Body of pancreas (tissue), 4 donors: ENCODE measurements around the gene RAN. TPM values are rescaled to one million over a fixed set of nuclear protein-coding genes. Genes with fewer than 3 reads are reported as not detected.
"Not testable (repeated sequence)": the region's sequence is repeated elsewhere in the genome, so short reads cannot be mapped to it uniquely, and the experiment has no call there.

Experiments used
- ATAC-seq: fragments of 150-250 bp; one replicate; pipeline ENCODE4 v1.9.1; 2016
- DNase-seq, 4 donors: peaks; one replicate each; pipeline ENCODE4 v3.0.0-alpha.2; 2019
- H3K27ac ChIP-seq, 4 donors: fragments of 200-600 bp; sonication (generic); 1 replicate in 3 of 4; 2 replicates in 1 of 4; pipeline versions ENCODE4 v1.5.1 to v1.6.1; 2016 to 2019; ENCODE audit warnings: mild to moderate bottlenecking in 1 of 4, mixed read lengths in 1 of 4, moderate library complexity in 1 of 4
- H3K27me3 ChIP-seq, 2 donors: fragments of 200-600 bp; sonication (generic); one replicate each; pipeline ENCODE4 v1.6.0; 2016; ENCODE audit warnings: mild to moderate bottlenecking in 1 of 2
- H3K36me3 ChIP-seq, 2 donors: fragments of 200-600 bp; sonication (generic); replicated peaks in 1 of 2; 2 replicates each; pipeline ENCODE4 v1.5.1; 2016; ENCODE audit warnings: low read depth in 2 of 2; ENCODE audit not compliant: insufficient read depth in 1 of 2
- H3K4me1 ChIP-seq: fragments of 200-600 bp; sonication (generic); one replicate; pipeline ENCODE4 v1.6.0; 2016
- H3K4me3 ChIP-seq, 2 donors: fragments of 200-600 bp; sonication (generic); 1 replicate in 1 of 2; 2 replicates in 1 of 2; pipeline ENCODE4 v1.5.1; 2016 to 2019
- H3K9me3 ChIP-seq, 3 donors: fragments of 200-600 bp; sonication (generic); 1 replicate in 2 of 3; 2 replicates in 1 of 3; pipeline ENCODE4 v1.5.1; 2016
- POLR2A ChIP-seq, 3 donors: fragments of 450-650 bp; IDR thresholded peaks; one replicate each; pipeline ENCODE4 v1.6.1; 2016; ENCODE audit warnings: antibody characterized with exemption in 3 of 3, mild to moderate bottlenecking in 2 of 3
- WGBS, 2 donors: methylation state at CpG; one replicate each; pipeline ENCODE4 v1.1.5; 2017; 5-methylcytosine and 5-hydroxymethylcytosine counted together
- intact Hi-C: fragments of 100-400 bp; cut with DNase I; formaldehyde crosslinking; loops from one replicate; pipeline ENCODE4 v1.15.1; 2023
- total RNA-seq, 2 donors: library from RNA; depleted of rRNA; stranded (reverse); fragments of >200 nt; gene quantifications; one replicate each; pipeline ENCODE4 v1.1.0, GENCODE V29; 2016
- TF ChIP-seq, protein P1 (sequence below), 7 experiments: fragments of 450-650 bp in 4 of 7; fragments of 200-600 bp in 3 of 7; sonication (generic) in 3 of 7; IDR thresholded peaks; one replicate each; pipeline ENCODE4 v1.5.1; 2016 to 2019; ENCODE audit warnings: antibody characterized with exemption in 7 of 7

Gene RAN
- total RNA-seq, 2 donors from 2014 or later, result 79.1 to 115 TPM

DNA sequence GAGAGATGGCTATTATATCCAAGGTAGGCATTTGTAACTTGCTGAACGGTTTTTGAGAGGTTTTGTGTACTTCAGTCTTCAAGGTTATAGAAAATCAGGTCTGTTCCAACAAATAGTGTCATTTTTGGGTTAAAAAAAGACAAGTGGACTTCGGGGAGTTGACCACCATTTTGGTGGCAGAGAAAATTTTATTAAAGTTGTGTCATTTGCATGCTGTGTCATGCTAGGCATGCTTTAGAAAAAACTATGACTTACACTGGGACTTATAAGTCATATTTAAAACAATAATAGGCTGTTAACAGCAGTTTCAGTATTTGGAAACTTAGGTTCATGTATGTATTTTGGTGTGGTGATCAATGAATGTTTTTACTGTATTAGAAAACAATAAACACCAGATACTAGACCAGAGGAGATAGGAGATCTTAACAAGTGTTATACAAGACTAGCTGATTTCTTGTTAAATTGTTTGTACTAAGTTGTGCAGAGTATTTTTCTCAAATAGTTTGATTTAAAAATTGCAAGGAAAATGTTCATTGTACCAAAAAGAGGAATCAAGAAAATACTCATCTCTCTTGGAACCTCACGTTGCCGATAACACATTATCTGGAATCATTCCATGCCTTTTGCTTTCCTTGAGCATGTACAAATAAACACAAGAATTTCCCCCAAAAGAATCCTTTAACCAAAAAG is 1.4 kb downstream of the RAN start:
- intact Hi-C loops, result loop anchor here (10.0 kb wide), 1 partner anchor 48 kb away; no protein-coding TSS in a partner anchor
- Histone ChIP-seq H3K27ac (no peak overlapping the region), H3K4me1 (peaks cover 27% of the 10 kb centered on the region), H3K27me3 (no peaks in the 10 kb centered on the region), H3K4me3 (no peak overlapping the region), H3K36me3 (peaks cover 4 to 12% of the 10 kb centered on the region in 2 donors), H3K9me3 (no peaks in the 10 kb centered on the region)
- ATAC-seq (no peak), DNase-seq (no peak)
- 53 to 68% methylated on average over 4 of the region's 4 CpGs for WGBS, 2 donors
- TF ChIP-seq POLR2A (IDR thresholded peaks at IDR 0.05), result no peak
- TF ChIP-seq, protein P1, sequence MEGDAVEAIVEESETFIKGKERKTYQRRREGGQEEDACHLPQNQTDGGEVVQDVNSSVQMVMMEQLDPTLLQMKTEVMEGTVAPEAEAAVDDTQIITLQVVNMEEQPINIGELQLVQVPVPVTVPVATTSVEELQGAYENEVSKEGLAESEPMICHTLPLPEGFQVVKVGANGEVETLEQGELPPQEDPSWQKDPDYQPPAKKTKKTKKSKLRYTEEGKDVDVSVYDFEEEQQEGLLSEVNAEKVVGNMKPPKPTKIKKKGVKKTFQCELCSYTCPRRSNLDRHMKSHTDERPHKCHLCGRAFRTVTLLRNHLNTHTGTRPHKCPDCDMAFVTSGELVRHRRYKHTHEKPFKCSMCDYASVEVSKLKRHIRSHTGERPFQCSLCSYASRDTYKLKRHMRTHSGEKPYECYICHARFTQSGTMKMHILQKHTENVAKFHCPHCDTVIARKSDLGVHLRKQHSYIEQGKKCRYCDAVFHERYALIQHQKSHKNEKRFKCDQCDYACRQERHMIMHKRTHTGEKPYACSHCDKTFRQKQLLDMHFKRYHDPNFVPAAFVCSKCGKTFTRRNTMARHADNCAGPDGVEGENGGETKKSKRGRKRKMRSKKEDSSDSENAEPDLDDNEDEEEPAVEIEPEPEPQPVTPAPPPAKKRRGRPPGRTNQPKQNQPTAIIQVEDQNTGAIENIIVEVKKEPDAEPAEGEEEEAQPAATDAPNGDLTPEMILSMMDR (IDR thresholded peaks at IDR 0.05), result no peak

DNA sequence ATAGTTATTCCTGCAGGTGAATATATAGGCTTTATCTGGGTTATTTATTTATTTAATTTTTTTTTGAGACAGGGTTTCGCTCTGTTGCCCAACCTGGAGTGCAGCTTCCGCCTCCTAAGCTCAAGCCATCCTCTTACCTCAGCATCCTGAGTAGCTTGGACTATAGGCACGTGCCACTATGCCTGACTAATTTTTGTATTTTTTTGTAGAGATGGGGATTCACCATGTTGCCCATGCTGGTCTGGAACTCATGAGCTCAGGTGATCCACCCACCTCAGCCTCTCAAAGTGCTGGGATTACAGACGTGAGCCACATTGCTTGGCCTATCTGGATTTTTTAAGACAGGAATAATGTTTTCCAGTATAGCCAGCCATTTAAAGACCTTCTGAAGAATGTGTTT is 2.0 kb downstream of the RAN start:
- no peak overlapping the region for H3K4me3 ChIP-seq
- no peaks in the 10 kb centered on the region for H3K9me3 ChIP-seq
- WGBS, 2 donors, result 86 to 94% methylated on average over 4 of the region's 4 CpGs
- no peaks in the 10 kb centered on the region for H3K27me3 ChIP-seq
- no peak overlapping the region for H3K27ac ChIP-seq
- DNase-seq (no peak), ATAC-seq (no peak)
- peaks cover 27% of the 10 kb centered on the region for H3K4me1 ChIP-seq
- intact Hi-C loops, result loop anchor here (10.0 kb wide), 1 partner anchor 49 kb away; no protein-coding TSS in a partner anchor
- TF ChIP-seq, protein P1 (IDR thresholded peaks at IDR 0.05), result no peak
- no peak for TF ChIP-seq POLR2A (IDR thresholded peaks at IDR 0.05)
- peaks cover 4 to 12% of the 10 kb centered on the region in 2 donors for H3K36me3 ChIP-seq

GRCh38 chr12:130874696-130875095 is 2.8 kb downstream of the RAN start:
- Histone ChIP-seq H3K9me3 (no peaks in the 10 kb centered on the region), H3K4me3 (no peak overlapping the region), H3K4me1 (peaks cover 27% of the 10 kb centered on the region), H3K27me3 (no peaks in the 10 kb centered on the region), H3K27ac (no peak overlapping the region), H3K36me3 (peaks cover 4 to 12% of the 10 kb centered on the region in 2 donors)
- ATAC-seq, result no peak
- 90 to 95% methylated on average over 10 of the region's 10 CpGs for WGBS, 2 donors
- intact Hi-C loops, result loop anchor here (10.0 kb wide), 1 partner anchor 50 kb away; no protein-coding TSS in a partner anchor
- DNase-seq, result no peak
- TF ChIP-seq POLR2A (IDR thresholded peaks at IDR 0.05), result no peak

DNA sequence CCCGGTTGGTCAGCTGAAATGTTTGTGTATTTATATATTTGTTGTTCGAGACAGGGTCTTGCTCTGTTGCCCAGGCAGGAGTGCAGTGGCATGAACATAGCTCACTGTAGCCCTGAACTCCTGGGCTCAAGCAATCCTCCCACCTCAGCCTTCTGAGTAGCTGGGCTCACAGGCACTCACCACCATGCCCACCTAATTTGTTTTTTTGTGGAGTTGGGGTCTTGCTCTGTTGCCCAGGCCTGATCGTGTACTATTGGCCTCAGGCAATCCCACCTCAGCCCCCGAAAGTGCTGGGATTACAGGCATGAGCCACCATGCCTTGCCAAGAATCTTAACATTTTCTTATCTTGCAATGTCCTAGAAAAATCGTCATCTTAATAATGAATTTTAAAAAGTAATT is 3.3 kb downstream of the RAN start:
- no peaks in the 10 kb centered on the region for H3K27me3 ChIP-seq
- no peak overlapping the region for H3K27ac ChIP-seq
- H3K4me1 ChIP-seq, result peaks cover 31% of the 10 kb centered on the region
- DNase-seq (no peak), ATAC-seq (no peak)
- H3K36me3 ChIP-seq, result peaks cover 4 to 12% of the 10 kb centered on the region in 2 donors
- H3K9me3 ChIP-seq, result no peaks in the 10 kb centered on the region
- WGBS, 2 donors, result 88 to 90% methylated on average over 5 of the region's 5 CpGs
- intact Hi-C loops, result loop anchor here (10.0 kb wide), 1 partner anchor 50 kb away; no protein-coding TSS in a partner anchor
- H3K4me3 ChIP-seq, result no peak overlapping the region
- TF ChIP-seq, protein P1 (IDR thresholded peaks at IDR 0.05), result no peak
- TF ChIP-seq POLR2A (IDR thresholded peaks at IDR 0.05), result no peak

DNA sequence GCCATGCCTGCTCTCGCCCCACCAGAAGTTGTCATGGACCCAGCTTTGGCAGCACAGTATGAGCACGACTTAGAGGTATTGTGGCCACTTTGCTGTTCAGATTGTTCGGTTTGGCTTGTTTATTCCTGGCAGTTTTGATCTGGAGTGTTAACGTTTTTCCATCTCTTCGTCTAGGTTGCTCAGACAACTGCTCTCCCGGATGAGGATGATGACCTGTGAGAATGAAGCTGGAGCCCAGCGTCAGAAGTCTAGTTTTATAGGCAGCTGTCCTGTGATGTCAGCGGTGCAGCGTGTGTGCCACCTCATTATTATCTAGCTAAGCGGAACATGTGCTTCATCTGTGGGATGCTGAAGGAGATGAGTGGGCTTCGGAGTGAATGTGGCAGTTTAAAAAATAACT is 3.8 kb downstream of the RAN start:
- H3K36me3 ChIP-seq, result peaks cover 4 to 12% of the 10 kb centered on the region in 2 donors
- not testable (repeated sequence) for H3K9me3 ChIP-seq, ATAC-seq, H3K27me3 ChIP-seq, H3K27ac ChIP-seq, DNase-seq, H3K4me3 ChIP-seq
- peaks cover 31% of the 10 kb centered on the region for H3K4me1 ChIP-seq
- WGBS, 2 donors, result 86 to 88% methylated on average over 11 of the region's 11 CpGs
- intact Hi-C loops, result loop anchor here (10.0 kb wide), 1 partner anchor 51 kb away; no protein-coding TSS in a partner anchor
